Measurements from ENCODE around the gene SPARC.

GRCh38 chr5:151719228-151720000 is 32.7 kb upstream of the SPARC start:
- TF ChIP-seq CTCF (IDR thresholded peaks at IDR 0.05) (peak; percentile 19 to 33 (median 25)), POLR2A (IDR thresholded peaks at IDR 0.05) (no peak), POLR2AphosphoS5 (IDR thresholded peaks at IDR 0.05; ENCODE audit: insufficient read depth in 1 of 2, low read depth in 1 of 2) (no peak)
